Parathyroid adenoma (tissue), 2 donors: Measurements from ENCODE around the gene PIF1.

ENCODE experiments used
- H2AFZ ChIP-seq: fragments of 300-600 bp; sonication (generic); one replicate; pipeline ENCODE4 v1.7.0; 2017; ENCODE audit warnings: antibody characterized with exemption, mild to moderate bottlenecking
- H3K27ac ChIP-seq: fragments of 300-600 bp; sonication (generic); one replicate; pipeline ENCODE4 v1.7.0; 2017
- H3K27me3 ChIP-seq: fragments of 300-600 bp; sonication (generic); one replicate; pipeline ENCODE4 v1.7.0; 2017; ENCODE audit warnings: low read length; ENCODE audit not compliant: control insufficient read depth, insufficient read depth
- H3K36me3 ChIP-seq: fragments of 300-600 bp; sonication (generic); one replicate; pipeline ENCODE4 v1.7.0; 2017; ENCODE audit warnings: low read length; ENCODE audit not compliant: control insufficient read depth, insufficient read depth
- H3K4me1 ChIP-seq: fragments of 300-600 bp; sonication (generic); one replicate; pipeline ENCODE4 v1.7.0; 2017; ENCODE audit warnings: control low read depth
- H3K4me2 ChIP-seq: fragments of 300-600 bp; sonication (generic); one replicate; pipeline ENCODE4 v1.7.0; 2017; ENCODE audit warnings: low read length
- H3K4me3 ChIP-seq: fragments of 300-600 bp; sonication (generic); one replicate; pipeline ENCODE4 v1.7.0; 2017; ENCODE audit warnings: low read depth, low read length
- H3K79me2 ChIP-seq: fragments of 300-600 bp; sonication (generic); one replicate; pipeline ENCODE4 v1.7.0; 2017; ENCODE audit warnings: control low read depth
- H3K9ac ChIP-seq: fragments of 300-600 bp; sonication (generic); one replicate; pipeline ENCODE4 v1.7.0; 2017; ENCODE audit warnings: mild to moderate bottlenecking
- H3K9me3 ChIP-seq: fragments of 300-600 bp; sonication (generic); one replicate; pipeline ENCODE4 v1.7.0; 2017; ENCODE audit warnings: low read length; ENCODE audit not compliant: control insufficient read depth
- CTCF ChIP-seq: fragments of 300-600 bp; sonication (generic); IDR thresholded peaks from one replicate; pipeline ENCODE4 v1.7.0; 2017; ENCODE audit warnings: antibody characterized with exemption, mild to moderate bottlenecking
- donor health status: primary hyperparathyroidism.

PIF1 gene

GRCh38 chr15:64842986-64843561 is 17.6 kb upstream of the PIF1 start:
- Histone ChIP-seq H3K4me3 (peak overlapping the region; percentile 74), H3K9me3 (no peaks in the 10 kb centered on the region), H2AFZ (no peak overlapping the region), H3K27ac (peak overlapping the region; percentile 70), H3K4me2 (peak overlapping the region; percentile 87), H3K36me3 (no peaks in the 10 kb centered on the region), H3K27me3 (no peaks in the 10 kb centered on the region), H3K4me1 (peaks cover 6% of the 10 kb centered on the region), H3K79me2 (no peaks in the 10 kb centered on the region), H3K9ac (no peak overlapping the region)
- TF ChIP-seq CTCF, result no peak

- Histone ChIP-seq H3K36me3 (no peaks in the 10 kb centered on the region), H3K27ac (peak overlapping the region; percentile 70), H2AFZ (peak overlapping the region; percentile 74), H3K9me3 (no peaks in the 10 kb centered on the region), H3K4me3 (peak overlapping the region; percentile 74), H3K9ac (peak overlapping the region; percentile 28), H3K27me3 (no peaks in the 10 kb centered on the region), H3K79me2 (no peaks in the 10 kb centered on the region), H3K4me1 (peaks cover 6% of the 10 kb centered on the region), H3K4me2 (peak overlapping the region; percentile 87)
- TF ChIP-seq CTCF, result no peak
Measured at GRCh38 chr15:64842096-64842939, 16.9 kb upstream of the PIF1 start.

- H2AFZ ChIP-seq, result peak within 1 kb of the TSS; percentile 74
- peak within 1 kb of the TSS; percentile 75 for H3K4me3 ChIP-seq
- peaks cover 6% of the 10 kb centered on the region for H3K4me1 ChIP-seq
- H3K79me2 ChIP-seq, result no peaks in the 10 kb centered on the region
- TF ChIP-seq CTCF, result no peak
- no peaks in the 10 kb centered on the region for H3K36me3 ChIP-seq
- peak within 1 kb of the TSS; percentile 86 for H3K27ac ChIP-seq
- H3K27me3 ChIP-seq, result no peaks in the 10 kb centered on the region
- peak within 1 kb of the TSS; percentile 46 for H3K9ac ChIP-seq
- H3K4me2 ChIP-seq, result peak within 1 kb of the TSS; percentile 95
- no peaks in the 10 kb centered on the region for H3K9me3 ChIP-seq
Measured at GRCh38 chr15:64841344-64842095, 16.1 kb upstream of the PIF1 start, which contains the start of gene PLEKHO2. TSS of gene PLEKHO2 (plus strand) at chr15:64841915. CDS start at chr15:64842017, 102 bp downstream.

- H3K4me3 ChIP-seq, result peak overlapping the region; percentile 75
- peak overlapping the region; percentile 86 for H3K27ac ChIP-seq
- H3K79me2 ChIP-seq, result no peaks in the 10 kb centered on the region
- H3K4me1 ChIP-seq, result peaks cover 6% of the 10 kb centered on the region
- H3K27me3 ChIP-seq, result no peaks in the 10 kb centered on the region
- peak overlapping the region; percentile 46 for H3K9ac ChIP-seq
- H3K4me2 ChIP-seq, result peak overlapping the region; percentile 95
- H3K9me3 ChIP-seq, result no peaks in the 10 kb centered on the region
- H2AFZ ChIP-seq, result peak overlapping the region; percentile 69
- H3K36me3 ChIP-seq, result no peaks in the 10 kb centered on the region
- TF ChIP-seq CTCF, result no peak
Measured at GRCh38 chr15:64841060-64841343, 15.6 kb upstream of the PIF1 start.
